HG02759 (cell line): ENCODE measurements around the gene NBAS.
"Not testable (repeated sequence)": the region's sequence is repeated elsewhere in the genome, so short reads cannot be mapped to it uniquely, and the experiment has no call there.

Experiments used
- ATAC-seq: cut with Tn5 transposase; IDR thresholded peaks from one replicate; pipeline ENCODE4 v1.9.1; 2021; ENCODE audit warnings: mild to moderate bottlenecking, moderate library complexity; ENCODE audit not compliant: unreplicated experiment

NBAS gene

GRCh38 chr2:15325296-15325695, 235.8 kb downstream of the NBAS start:
- ATAC-seq = no peak

GRCh38 chr2:15323227-15323626, 237.9 kb downstream of the NBAS start:
- ATAC-seq = no peak

DNA sequence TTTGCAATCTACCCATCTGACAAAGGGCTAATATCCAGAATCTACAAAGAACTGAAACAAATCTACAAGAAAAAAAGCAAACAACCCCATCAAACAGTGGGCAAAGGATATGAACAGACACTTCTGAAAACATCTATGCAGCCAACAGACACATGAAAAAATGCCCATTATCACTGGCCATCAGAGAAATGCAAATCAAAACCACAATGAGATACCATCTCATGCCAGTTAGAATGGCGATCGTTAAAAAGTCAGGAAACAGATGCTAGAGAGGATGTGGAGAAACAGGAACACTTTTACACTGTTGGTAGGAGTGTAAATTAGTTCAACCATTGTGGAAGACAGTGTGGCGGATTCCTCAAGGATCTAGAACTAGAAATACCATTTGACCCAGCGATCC, 239.7 kb downstream of the NBAS start:
- not testable (repeated sequence) for ATAC-seq

GRCh38 chr2:15316370-15316814, 244.7 kb downstream of the NBAS start:
- ATAC-seq = no peak

DNA sequence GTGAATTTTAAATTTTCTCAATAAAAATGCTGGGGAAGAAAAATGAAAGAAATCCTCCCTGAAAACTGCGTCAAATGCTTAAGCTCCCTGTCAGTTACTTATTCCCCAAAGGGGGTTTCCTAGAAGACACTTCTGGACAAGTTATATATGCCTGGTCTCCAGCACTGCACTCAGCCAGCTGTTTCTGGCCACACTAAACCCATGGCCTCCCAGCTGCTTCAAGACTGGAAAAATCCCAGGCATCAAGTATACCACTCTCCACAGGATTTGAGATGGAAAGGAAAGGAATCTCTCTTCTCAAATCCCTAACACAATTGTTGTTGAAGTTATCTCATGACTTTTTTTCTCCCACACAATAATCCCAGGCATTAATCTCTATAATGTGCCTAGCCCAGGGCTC, 245.7 kb downstream of the NBAS start:
- no peak for ATAC-seq

GRCh38 chr2:15313657-15314056, 247.5 kb downstream of the NBAS start:
- ATAC-seq = peak; percentile 77

DNA sequence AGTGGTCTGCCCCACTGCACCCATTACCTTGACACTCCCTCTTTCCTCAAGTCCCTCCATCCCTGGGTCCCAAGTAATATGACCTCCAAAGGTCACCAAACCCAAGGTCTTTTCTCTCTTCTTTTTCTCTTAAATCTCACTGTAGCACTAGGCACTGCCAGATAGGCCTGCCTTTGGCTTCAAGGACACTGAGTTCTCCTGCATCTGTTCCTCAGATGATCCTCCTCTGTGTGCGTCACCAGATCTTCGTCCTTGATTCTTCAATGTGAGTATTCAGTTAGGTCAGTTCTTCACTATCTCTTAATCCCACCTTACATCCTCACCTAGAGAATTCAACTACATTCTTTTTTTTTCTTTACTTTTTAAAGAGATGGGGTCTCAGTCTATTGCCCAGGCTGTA, 249.2 kb downstream of the NBAS start:
- peak; percentile 1 for ATAC-seq

DNA sequence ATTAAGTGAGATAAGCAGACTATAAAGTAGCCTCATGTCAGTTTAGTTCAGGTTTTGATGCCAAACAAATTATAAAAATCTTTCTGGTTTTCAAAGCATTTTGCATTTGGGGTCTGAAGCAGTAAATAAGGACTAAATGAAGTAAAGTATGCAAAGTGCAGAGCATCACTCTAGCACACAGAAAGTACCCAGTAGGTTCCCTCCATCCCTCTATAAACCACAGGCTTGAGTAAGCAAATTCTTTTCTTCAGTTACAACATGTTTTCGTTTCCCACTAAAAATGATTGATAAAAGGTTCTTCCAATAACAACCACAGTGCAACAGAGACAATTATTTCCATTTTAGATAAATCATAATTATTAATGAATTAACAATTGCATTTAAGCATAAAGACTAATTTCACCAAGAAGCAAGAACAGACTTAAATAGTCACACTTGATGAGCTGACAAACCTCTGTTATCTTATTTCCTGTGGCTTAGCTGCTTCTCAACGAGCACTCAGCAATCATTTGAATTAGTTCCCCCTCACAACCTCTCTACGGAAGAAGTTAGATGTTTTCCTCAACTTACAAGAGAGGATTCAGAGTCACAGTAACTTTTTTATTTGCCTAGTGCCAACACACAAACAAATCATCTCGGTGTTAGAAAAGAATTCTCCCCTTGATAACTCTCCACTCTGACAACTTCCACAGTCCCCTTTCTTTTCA, 249.8 kb downstream of the NBAS start:
- peak; percentile 47 for ATAC-seq

DNA sequence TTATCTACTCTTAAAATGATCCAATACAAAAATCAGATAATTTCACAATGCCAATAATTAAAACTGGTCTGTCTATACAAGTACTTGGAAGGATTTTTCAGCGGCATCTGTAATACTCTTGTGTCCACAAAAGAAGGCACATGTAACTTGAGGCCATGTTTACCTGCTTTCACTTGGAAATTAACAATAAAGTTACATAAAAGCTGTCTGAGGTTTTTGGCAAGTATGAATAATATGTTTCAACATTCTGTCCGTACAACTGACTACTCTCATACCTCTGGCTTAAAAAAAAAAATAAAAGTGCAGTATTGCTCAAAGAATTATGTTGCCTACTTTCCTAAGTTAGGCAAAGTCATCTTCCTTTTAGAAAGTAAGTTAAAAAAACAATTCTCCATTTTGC, 253.6 kb downstream of the NBAS start:
- no peak for ATAC-seq

GRCh38 chr2:15306706-15307105, 254.4 kb downstream of the NBAS start:
- ATAC-seq = no peak

DNA sequence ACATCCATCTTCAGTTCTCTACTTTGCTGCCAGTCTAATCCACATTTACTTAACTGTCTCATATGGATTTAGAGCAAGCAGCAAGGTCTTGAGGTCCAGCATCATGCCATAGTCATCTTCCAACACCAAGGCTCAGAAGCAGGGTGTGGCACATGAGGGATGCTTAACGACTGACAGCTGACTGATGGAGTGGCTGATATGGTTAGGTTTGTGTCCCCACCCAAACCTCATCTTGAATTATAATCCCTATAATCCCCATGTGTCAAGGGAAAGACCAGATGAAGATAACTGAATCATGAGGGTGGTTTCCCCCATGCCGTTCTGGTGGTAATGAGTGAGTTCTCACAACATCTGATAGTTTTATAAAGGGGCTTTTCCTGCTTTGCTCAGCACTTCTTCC, 257.3 kb downstream of the NBAS start:
- ATAC-seq = no peak

- ATAC-seq = no peak
Measured at GRCh38 chr2:15302154-15302553, 259.0 kb downstream of the NBAS start.

DNA sequence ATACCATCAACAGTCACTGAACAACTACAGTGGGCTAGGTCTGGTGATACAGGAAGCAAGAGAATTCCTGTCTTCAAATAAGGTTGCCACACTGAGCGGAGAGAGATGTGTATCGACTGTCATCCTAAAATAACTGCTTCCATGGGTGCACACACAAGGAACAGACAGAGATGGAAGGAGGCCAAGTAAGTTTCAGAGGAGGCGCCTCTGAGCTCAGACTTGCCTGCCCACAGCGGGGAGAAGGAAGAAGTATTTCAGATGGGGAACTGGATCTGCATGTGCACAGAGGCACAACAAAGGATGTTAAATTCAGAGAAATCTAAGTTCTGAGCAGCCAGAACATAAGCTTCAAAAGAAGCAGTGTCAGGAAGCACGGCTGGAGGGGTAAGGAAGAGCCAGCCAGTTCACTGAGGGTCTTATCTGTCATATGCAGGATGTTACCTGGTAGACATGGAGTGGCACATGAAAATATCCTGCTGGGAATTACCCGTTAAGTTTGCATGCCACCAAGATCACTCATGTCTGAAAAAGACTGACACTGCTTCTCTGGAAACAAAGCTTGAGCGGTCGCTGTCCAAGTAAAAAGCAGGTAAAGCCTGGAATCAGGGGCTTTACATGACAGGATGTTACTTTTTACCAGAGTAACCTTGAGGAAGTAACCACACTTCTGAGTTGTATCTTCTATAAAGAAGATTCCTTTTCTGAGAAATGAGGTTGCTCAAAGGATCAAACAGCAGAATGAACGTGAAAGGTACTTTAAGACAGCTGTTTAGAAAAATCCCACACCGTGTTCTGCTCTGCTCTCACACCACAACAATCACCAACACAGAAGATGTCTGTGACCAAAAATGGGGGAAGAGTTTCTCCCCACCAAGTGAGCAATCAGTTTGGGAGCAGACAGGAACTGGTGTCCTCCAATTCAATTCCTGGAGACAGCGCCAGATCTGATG, 260.2 kb downstream of the NBAS start:
- ATAC-seq = no peak

DNA sequence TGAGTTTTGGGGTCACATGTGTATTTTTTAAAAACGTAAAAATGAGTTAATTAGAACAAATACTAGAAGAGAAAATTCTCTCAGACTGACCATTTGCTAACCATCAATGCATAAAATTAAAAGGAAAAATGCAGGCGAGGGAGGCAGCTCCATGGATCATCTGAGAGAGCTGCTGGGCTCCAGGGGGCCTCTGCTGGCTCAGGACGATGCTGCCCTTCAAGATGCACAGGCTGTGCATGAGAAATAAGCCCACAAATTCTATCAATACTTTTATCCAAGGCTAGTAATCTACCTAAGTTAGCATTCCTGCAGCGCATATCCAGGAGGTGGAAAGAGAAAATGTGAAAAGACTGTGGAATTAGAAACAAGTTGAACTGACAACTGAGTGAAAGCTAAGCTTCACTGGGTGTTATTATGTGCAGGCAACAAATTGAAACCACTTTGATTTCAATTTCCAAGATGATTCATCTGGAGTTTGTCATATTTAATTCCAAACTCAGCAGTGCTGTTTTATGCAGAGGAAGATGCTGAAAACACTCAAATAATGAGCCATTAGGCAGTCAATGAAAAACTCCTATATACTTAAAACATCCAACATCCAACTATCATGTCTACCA, 261.1 kb downstream of the NBAS start:
- no peak for ATAC-seq

- ATAC-seq = no peak
Measured at GRCh38 chr2:15298770-15299169, 262.4 kb downstream of the NBAS start.

GRCh38 chr2:15293262-15293937, 267.7 kb downstream of the NBAS start:
- ATAC-seq = peak; percentile 77

DNA sequence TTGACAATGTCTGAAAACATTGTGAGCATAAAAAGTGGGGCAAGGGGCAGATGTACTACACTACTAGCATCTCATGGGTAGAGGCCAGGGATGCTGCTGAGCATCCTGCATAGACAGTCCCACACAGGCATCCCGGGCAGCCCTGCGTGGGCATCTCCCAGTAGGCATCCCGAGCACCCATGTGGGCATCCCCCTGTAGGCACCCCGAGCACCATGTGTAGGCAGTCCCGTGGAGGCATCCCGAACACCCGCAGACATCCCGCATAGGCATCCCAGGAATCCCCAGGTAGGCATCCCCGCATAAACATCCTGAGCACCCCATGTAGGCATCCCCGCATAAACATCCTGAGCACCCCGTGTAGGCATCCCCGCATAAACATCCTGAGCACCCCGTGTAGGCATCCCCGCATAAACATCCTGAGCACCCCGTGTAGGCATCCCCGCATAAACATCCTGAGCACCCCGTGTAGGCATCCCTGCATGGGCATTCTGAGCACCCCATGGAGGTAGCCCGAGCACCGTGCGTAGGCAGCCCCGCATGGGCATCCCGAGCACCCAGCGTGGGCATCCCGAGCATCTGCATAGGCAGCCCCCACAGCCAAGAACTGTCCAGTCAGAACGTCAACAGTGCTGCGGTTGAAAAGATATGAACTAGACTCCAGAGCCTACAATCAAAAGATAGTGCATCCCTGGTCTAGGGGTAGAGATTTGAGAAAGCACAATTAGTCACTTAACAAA, 273.5 kb downstream of the NBAS start:
- ATAC-seq = no peak

DNA sequence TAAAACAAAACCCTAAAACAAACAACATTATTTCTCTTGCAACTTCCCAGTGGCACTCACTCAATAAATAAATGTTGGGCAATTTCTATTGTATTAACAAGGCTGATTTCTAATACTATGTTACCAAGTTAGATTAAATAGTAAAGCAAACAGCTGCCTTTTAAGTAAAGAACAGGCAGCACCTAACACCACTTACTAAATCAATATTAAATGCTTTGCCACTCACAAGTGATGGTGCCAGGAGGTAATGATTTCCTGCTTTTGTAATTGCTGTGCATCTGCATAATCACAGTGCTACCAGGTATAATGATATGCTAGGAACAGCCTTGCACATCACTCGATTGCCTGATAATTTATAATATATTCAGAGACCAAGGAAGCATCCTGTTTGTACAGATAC, 276.5 kb downstream of the NBAS start:
- ATAC-seq = no peak

DNA sequence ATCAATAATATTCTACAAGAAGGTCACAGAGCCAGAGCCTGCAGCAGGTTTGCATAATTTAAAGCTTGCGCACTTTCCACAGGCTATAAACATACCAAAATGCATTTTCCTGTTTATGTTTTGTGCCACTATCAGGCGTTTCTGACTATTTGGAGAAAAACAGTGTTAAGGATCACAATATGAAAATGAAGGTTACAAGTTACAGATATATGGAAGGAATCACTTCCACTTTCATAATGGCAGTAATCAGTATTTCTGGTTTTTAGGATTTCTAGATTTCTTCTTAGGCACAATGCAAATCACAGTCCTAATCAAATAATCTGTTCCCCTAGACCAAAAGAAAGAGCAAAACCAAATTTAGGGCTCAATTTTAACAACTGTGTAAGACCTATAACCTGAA, 279.5 kb downstream of the NBAS start:
- no peak for ATAC-seq

DNA sequence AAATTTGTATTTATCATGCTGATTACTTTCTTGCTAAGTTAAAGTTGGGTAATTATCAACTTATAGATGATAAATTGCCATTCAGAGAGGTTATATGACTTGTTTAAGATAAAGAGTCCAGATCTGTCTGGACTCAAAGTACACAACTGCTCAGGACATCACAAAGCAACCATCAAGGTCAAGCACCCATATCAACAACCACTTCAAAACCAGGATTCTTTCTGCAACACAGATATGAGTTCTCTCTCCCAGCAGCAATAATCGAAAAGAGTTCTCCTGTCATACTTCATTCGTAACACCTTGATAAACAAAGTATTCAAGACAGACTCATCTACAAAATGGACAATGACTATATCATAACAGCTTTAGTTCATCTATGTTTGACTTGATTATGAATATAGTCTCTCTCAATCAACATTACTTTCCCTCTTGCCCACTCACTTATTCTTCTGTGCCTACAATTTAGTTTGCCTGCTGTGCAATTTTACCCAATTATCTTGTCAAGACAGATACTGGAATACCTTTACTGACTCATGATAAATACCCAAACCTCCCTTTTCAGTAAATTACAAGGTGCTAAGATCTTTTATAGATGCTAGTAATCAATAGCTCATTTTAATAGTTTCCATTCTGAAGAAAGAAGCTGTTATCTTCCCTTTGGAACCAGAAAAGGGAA, 281.8 kb downstream of the NBAS start:
- ATAC-seq = no peak
